ENCODE results near the gene TTF1. TPM values are rescaled to one million over a fixed set of nuclear protein-coding genes. Genes with fewer than 3 reads are reported as not detected.

Gene TTF1
- total and polyA plus RNA-seq, 10 of the 15 experiments (the other 5 are each of a cell fraction or from before 2014, with no cell fraction given), result 11.3 to 25.5 (median 16.0) TPM

- no TSS peak for BruUV-seq (replicated peaks)
- Histone ChIP-seq H3K79me2 (ENCODE audit: control insufficient read depth, insufficient read depth, low read length) (no peaks in the 10 kb centered on the region), H3K4me1 (ENCODE audit: control insufficient read depth, insufficient read depth, low read length) (no peaks in the 10 kb centered on the region), H3K36me3 (ENCODE audit: control insufficient read depth in 2 of 2, insufficient read depth in 2 of 2, low read length in 1 of 2) (no peaks in the 10 kb centered on the region), H3K27ac (ENCODE audit: control insufficient read depth, insufficient read depth) (no peak overlapping the region), H3K9me3 (replicated peaks; ENCODE audit: control insufficient read depth, insufficient read depth, low read length) (no peaks in the 10 kb centered on the region), H3K27me3 (replicated peaks in 1 of 2; ENCODE audit: control insufficient read depth in 2 of 2, insufficient read depth in 2 of 2, low read length in 1 of 2) (peaks cover 3 to 4% of the 10 kb centered on the region in 2 experiments; a peak in 3 of 4 replicates), H3K4me2 (ENCODE audit: control insufficient read depth, insufficient read depth) (no peak overlapping the region), H3K4me3 (no peak overlapping the region), H4K20me1 (ENCODE audit: control insufficient read depth, insufficient read depth) (no peaks in the 10 kb centered on the region), H3K9ac (ENCODE audit: control insufficient read depth, insufficient read depth, low read length) (no peak overlapping the region), H2AFZ (ENCODE audit: control insufficient read depth, low read depth, low read length) (no peak overlapping the region)
- POLR2A ChIA-PET, result no interaction called here
- no peak for TF ChIP-seq PKNOX1 (IDR thresholded peaks at IDR 0.05)
- no peak for TF ChIP-seq LARP7 (IDR thresholded peaks at IDR 0.05)
- no peak for TF ChIP-seq TARDBP (IDR thresholded peaks at IDR 0.05; ENCODE audit: borderline replicate concordance)
- no peak for TF ChIP-seq RAD51 (IDR thresholded peaks at IDR 0.05)
- no peak for TF ChIP-seq POLR2AphosphoS2 (IDR thresholded peaks at IDR 0.05; ENCODE audit: low read depth, low read length)
- TF ChIP-seq PAX5 (IDR thresholded peaks at IDR 0.05; ENCODE audit: borderline replicate concordance, low read depth, low read length), result no peak
- no peak for TF ChIP-seq GATAD2B (conservative IDR thresholded peaks at IDR 0.05; ENCODE audit: low read depth)
- no peak for TF ChIP-seq KDM1A (IDR thresholded peaks at IDR 0.05; ENCODE audit: borderline replicate concordance)
- no peak for TF ChIP-seq MYC (IDR thresholded peaks at IDR 0.05; ENCODE audit: insufficient read depth, insufficient read length, insufficient replicate concordance, low read length, severe bottlenecking)
- TF ChIP-seq, protein P1, sequence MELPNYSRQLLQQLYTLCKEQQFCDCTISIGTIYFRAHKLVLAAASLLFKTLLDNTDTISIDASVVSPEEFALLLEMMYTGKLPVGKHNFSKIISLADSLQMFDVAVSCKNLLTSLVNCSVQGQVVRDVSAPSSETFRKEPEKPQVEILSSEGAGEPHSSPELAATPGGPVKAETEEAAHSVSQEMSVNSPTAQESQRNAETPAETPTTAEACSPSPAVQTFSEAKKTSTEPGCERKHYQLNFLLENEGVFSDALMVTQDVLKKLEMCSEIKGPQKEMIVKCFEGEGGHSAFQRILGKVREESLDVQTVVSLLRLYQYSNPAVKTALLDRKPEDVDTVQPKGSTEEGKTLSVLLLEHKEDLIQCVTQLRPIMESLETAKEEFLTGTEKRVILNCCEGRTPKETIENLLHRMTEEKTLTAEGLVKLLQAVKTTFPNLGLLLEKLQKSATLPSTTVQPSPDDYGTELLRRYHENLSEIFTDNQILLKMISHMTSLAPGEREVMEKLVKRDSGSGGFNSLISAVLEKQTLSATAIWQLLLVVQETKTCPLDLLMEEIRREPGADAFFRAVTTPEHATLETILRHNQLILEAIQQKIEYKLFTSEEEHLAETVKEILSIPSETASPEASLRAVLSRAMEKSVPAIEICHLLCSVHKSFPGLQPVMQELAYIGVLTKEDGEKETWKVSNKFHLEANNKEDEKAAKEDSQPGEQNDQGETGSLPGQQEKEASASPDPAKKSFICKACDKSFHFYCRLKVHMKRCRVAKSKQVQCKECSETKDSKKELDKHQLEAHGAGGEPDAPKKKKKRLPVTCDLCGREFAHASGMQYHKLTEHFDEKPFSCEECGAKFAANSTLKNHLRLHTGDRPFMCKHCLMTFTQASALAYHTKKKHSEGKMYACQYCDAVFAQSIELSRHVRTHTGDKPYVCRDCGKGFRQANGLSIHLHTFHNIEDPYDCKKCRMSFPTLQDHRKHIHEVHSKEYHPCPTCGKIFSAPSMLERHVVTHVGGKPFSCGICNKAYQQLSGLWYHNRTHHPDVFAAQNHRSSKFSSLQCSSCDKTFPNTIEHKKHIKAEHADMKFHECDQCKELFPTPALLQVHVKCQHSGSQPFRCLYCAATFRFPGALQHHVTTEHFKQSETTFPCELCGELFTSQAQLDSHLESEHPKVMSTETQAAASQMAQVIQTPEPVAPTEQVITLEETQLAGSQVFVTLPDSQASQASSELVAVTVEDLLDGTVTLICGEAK (IDR thresholded peaks at IDR 0.05; ENCODE audit: borderline replicate concordance), result no peak
- no peak for TF ChIP-seq BHLHE40 (IDR thresholded peaks at IDR 0.05; ENCODE audit: borderline replicate concordance in 1 of 2, low read depth in 2 of 2, low read length in 1 of 2)
- TF ChIP-seq, protein P2, sequence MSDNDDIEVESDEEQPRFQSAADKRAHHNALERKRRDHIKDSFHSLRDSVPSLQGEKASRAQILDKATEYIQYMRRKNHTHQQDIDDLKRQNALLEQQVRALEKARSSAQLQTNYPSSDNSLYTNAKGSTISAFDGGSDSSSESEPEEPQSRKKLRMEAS (IDR thresholded peaks at IDR 0.05; ENCODE audit: low read depth, low read length), result no peak
- no peak for TF ChIP-seq RCOR1 (conservative IDR thresholded peaks at IDR 0.05; ENCODE audit: low read depth, low read length)
- TF ChIP-seq FOS (IDR thresholded peaks at IDR 0.05; ENCODE audit: borderline replicate concordance, extremely low read depth, insufficient read length), result no peak
- in situ Hi-C loops (cut with MboI) (no loop called here), intact Hi-C loops (cut with micrococcal nuclease; ENCODE audit: unreplicated experiment) (no loop called here)
- SMC1A ChIA-PET (ENCODE audit: uncharacterized antibody, unreplicated experiment), result interaction anchor here (0.6 kb wide), 1 partner anchor 501 kb away, joined by 3 read pairs; no protein-coding TSS in a partner anchor
- CTCF ChIA-PET, result interaction anchor here (1.0 kb wide), 1 partner anchor 13 kb away, joined by 3 read pairs; no protein-coding TSS in a partner anchor
- FAIRE-seq (no peak), DNase-seq (ENCODE audit: low read depth, low spot score) (no peak), ATAC-seq (no peak)
- RAD21 ChIA-PET (ENCODE audit: unreplicated experiment), result no interaction called here
- WGBS (ENCODE audit: insufficient coverage, insufficient replicate concordance, low lambda C conversion rate, missing lambda C conversion rate), result 45% methylated on average over 7 of the region's 7 CpGs
Observed at GRCh38 chr9:132425675-132426062, 19.0 kb upstream of the TTF1 start.

Data from GM12878 (cell line).